Ectodermal cell (in vitro differentiated cells): ENCODE measurements around the gene DDC.

ENCODE experiments used
- H3K27ac ChIP-seq: 2 replicates; pipeline ENCODE4 v1.7.0; 2013; ENCODE audit warnings: mild to moderate bottlenecking, low read depth, low read length; ENCODE audit not compliant: insufficient read depth, poor library complexity, severe bottlenecking
- H3K27me3 ChIP-seq: 2 replicates; pipeline ENCODE4 v1.7.0; 2013; ENCODE audit warnings: mild to moderate bottlenecking, low read length; ENCODE audit not compliant: insufficient read depth, control insufficient read depth, poor library complexity, severe bottlenecking
- H3K36me3 ChIP-seq: one replicate; pipeline ENCODE4 v1.7.0; 2013; ENCODE audit warnings: low read length; ENCODE audit not compliant: control insufficient read depth, insufficient read depth
- H3K4me1 ChIP-seq: one replicate; pipeline ENCODE4 v1.7.0; 2013; ENCODE audit warnings: low read length; ENCODE audit not compliant: control insufficient read depth, insufficient read depth
- H3K4me3 ChIP-seq: 2 replicates; pipeline ENCODE4 v1.7.0; 2013; ENCODE audit warnings: low read depth, low read length, control low read depth; ENCODE audit not compliant: insufficient read depth
- H3K9me3 ChIP-seq: 2 replicates; pipeline ENCODE4 v1.7.0; 2013; ENCODE audit warnings: mild to moderate bottlenecking, low read length, moderate library complexity; ENCODE audit not compliant: control insufficient read depth
- WGBS, 2 experiments: methylation state at CpG; one replicate each; pipeline ENCODE4 v1.1.7; 2013; ENCODE audit warnings: missing lambda C conversion rate in 2 of 2; 5-methylcytosine and 5-hydroxymethylcytosine counted together

Gene DDC

DNA sequence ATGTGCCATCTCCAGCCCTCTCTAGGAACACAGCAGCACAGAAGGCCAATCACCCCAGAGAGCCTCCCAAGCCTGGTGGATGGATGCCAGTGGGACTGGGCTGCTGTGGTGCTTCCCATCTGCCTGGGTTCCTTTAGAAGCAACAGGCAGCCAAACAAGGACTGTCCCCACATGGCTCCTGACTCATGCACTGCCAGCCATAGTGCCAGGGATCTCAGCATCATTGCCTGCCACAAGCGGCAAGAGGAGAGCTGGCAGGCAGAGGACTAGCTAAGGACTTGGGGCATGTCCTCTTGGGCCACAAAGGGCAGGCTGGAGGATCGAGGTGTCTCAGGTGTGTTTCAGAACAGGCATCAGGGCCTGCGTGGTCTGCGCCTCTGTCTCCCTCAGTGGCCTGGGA is 91.7 kb downstream of the DDC start:
- Histone ChIP-seq H3K27me3 (peaks cover under 1% of the 10 kb centered on the region), H3K9me3 (no peaks in the 10 kb centered on the region), H3K4me1 (no peaks in the 10 kb centered on the region), H3K36me3 (no peaks in the 10 kb centered on the region), H3K27ac (no peak overlapping the region), H3K4me3 (no peak overlapping the region)
- WGBS, 2 experiments: 94 to 96% methylated on average over 4 of the region's 4 CpGs

DNA sequence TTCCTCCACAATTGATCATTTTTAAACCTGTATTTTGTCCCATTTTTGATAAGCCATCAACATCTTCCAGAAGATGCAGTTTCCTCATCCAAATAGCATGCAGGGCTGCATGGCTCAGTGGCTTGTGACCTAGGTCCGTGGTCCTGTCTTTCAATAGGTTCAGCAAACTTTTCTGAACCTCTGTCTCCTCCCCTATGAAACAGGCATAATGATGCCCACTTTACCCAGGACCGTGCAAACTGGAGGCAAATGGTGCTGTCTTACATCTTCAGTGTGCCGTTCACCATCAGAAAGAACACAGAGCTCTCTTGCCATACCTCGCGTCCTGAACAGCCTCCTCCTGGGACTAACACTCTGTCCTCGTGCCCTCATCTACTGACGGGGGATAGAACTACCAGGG is 92.8 kb downstream of the DDC start:
- no peak overlapping the region for H3K4me3 ChIP-seq
- H3K27me3 ChIP-seq: peaks cover 8% of the 10 kb centered on the region
- H3K4me1 ChIP-seq: no peaks in the 10 kb centered on the region
- H3K36me3 ChIP-seq: no peaks in the 10 kb centered on the region
- no peaks in the 10 kb centered on the region for H3K9me3 ChIP-seq
- 95 to 96% methylated on average over 7 of the region's 7 CpGs for WGBS, 2 experiments
- no peak overlapping the region for H3K27ac ChIP-seq

DNA sequence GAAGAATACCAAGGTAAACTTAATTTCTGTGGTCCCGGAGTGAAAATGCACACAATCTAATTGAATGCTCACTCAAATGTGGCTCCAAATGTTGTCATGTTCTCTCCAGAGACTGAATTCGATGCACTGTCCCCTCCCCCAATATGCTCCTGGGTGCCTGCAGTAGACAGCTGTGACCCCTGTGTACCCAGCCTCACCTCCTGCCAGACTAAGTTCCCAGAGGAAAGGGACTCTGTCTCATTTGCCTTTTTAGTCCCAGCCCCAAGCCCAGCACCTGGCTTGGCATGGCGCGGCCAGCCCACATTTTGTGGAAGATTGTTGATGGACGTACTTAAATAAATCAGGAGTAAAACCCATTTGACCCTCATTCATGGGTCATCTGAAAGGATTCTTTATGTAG is 93.2 kb downstream of the DDC start:
- WGBS, 2 experiments: 90 to 92% methylated on average over 5 of the region's 5 CpGs
- Histone ChIP-seq H3K4me1 (no peaks in the 10 kb centered on the region), H3K27me3 (peaks cover 11% of the 10 kb centered on the region), H3K9me3 (no peaks in the 10 kb centered on the region), H3K27ac (no peak overlapping the region), H3K36me3 (no peaks in the 10 kb centered on the region), H3K4me3 (no peak overlapping the region)

DNA sequence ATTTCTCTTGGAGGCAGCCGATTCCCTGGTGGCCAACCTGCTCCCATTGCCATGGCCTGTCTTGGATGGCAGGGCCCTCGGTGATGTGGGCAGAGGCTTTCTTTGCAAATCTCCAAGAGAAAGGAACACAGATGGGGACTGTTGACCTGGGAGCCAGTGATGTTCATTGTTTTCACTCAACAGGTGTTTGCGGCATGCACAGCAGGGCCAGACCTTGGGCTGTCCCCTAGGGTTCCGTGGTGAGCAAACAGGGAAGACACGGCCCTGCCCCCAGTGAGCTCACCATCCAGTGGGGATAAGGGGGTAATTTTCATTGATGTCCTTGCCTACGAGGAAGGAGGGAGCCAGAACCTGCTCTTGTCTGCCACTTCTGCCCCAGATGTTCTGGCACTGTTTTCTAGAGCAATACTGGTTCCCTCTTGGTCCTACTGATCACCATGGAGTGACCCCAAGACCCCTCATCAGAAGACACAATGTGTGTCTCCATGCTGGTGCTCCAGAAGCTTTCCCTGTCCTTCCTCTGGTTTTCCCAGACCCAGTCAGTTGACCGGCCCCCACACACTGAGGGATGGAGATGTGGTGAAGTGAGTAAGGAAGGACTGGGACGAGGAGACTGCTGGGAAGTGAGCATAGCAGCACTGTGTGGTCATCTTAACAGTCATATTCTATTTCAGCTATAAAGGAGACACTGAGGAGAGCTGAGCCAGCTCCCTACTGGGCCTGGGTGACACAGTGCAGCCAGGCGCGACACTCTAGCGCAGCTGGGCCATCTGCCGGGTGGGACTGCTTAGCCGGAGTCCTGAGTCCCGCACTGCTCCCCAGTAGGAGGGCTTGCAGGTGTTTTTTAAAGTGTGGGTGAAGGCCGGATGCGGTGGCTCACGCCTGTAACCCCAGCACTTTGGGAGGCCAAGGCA is 94.7 kb downstream of the DDC start:
- no peaks in the 10 kb centered on the region for H3K9me3 ChIP-seq
- H3K27ac ChIP-seq: no peak overlapping the region
- H3K4me3 ChIP-seq: no peak overlapping the region
- WGBS, 2 experiments: 92 to 94% methylated on average over 17 of the region's 17 CpGs
- H3K27me3 ChIP-seq: peaks cover 11% of the 10 kb centered on the region
- H3K36me3 ChIP-seq: no peaks in the 10 kb centered on the region
- H3K4me1 ChIP-seq: no peaks in the 10 kb centered on the region

DNA sequence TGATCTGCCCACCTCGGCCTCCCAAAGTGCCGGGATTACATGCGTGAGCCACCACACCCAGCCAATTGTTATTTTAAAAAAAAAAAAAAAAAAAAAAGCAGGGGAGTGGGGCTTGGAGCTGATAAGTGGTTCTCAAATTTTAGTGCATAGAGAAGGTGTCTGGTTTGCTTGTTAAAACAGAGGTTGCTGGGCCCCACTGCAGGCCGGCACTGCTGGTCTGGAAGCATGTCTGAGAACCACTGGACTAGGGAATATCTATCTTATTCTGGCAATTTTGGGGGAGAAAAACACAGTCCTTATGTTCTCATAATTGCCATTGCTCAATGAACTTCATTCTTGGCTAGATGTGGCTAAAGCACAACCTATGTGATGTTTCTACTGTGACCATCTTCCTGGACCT is 96.0 kb downstream of the DDC start:
- Histone ChIP-seq H3K4me3 (no peak overlapping the region), H3K36me3 (no peaks in the 10 kb centered on the region), H3K27me3 (peaks cover 11% of the 10 kb centered on the region), H3K9me3 (no peaks in the 10 kb centered on the region), H3K27ac (no peak overlapping the region), H3K4me1 (no peaks in the 10 kb centered on the region)
- 88 to 90% methylated on average over 1 to 4 of the region's 4 CpGs for WGBS, 2 experiments

DNA sequence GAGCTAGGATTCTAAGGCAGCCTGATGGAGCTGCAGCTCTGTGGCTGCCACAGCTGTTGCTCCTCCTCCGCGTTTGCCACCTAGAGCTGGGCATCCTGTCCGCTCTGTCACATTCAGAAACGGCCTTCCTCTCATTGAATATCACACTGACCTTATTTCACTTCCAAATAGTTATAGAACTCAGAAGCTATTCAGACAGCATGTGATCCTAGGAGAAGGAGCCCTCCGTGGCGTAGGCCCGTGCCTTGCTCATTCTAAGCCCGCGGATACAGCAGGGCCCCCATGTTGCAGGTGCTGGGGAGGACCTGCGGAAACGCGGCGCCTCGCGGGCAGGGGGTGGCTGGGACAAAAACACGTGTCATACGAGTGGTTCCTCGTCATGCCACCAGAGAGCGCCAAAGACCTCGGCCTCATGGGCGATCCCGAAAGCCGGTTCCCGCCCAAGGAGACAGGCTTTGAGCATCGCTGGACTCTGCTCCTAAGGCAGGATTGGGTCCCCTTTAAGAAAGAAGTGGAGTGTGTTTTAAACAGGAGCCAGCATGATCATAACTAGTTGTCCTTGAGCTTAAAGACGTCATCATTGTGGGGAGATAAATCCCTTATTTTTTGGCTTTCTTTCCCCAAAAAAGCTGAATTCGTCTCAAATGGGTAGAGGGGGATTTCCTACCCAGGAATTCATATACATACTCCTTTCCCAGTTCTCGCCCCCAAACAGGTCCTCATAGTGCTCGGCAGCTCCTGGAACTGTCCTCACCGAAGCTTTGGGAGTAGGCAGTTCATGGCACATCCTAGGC is 97.2 kb downstream of the DDC start:
- H3K27me3 ChIP-seq: peaks cover 11% of the 10 kb centered on the region
- WGBS, 2 experiments: 23 to 24% methylated on average over 30 of the region's 30 CpGs
- no peaks in the 10 kb centered on the region for H3K9me3 ChIP-seq
- H3K4me3 ChIP-seq: no peak overlapping the region
- no peaks in the 10 kb centered on the region for H3K36me3 ChIP-seq
- H3K27ac ChIP-seq: no peak overlapping the region
- no peaks in the 10 kb centered on the region for H3K4me1 ChIP-seq

DNA sequence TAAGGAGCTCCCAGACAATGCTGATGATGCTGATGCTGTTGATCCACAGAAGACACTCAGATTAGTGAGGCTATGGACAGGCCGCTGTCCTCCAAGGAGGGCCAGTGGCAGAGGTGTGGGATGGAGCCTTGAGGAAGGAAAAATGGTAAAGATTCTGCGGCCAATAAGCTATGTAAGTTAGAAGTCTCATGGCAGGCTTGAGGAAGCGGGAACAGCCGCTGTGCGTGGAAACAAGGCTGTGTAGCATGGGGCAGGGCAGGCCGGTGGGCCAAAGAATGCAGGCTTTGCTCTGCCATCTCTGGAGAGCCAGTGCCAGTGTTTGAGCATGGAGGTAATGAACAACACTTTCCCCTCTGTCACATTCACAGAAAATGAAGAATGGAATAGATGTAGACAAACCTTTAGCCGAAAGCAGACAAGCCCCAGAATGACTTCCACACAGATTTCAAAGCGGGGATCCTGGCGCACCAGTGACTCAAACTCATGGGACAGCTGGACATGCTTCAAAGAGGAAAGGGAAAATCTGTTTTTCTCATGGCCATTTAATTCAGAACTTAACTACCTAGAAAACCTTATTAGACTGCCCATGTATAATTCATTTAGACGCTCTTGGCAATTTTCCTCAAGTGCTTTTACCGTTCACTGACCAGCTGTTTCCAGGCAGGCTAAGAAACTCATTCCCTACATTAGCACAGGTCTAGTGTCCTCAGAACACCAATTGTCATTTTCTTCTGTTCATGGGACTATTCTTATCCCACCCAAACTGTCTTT is 98.2 kb downstream of the DDC start:
- Histone ChIP-seq H3K36me3 (no peaks in the 10 kb centered on the region), H3K4me1 (no peaks in the 10 kb centered on the region), H3K9me3 (no peaks in the 10 kb centered on the region), H3K4me3 (no peak overlapping the region), H3K27ac (no peak overlapping the region), H3K27me3 (peaks cover 11% of the 10 kb centered on the region)
- 92 to 93% methylated on average over 11 of the region's 11 CpGs for WGBS, 2 experiments

DNA sequence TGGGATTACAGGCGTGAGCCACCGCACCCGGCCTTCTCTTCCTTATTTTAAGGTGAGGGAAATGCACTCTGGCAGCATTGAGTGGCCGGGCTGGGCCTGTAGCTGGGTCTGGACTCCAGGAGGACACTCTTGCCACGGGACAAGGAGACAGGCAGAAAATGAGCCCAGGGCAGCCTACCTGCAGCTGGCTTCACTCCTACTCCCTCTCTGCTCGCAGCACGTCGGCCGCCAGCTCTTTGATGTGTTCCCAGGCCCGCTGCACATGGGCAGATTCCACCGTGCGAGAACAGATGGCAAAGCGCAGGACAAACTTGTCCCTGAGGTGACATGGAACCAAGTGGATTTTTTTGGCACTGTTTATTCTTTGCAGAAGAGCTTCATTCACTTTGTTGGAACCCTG is 102.2 kb downstream of the DDC start:
- 92 to 95% methylated on average over 13 of the region's 13 CpGs for WGBS, 2 experiments
- Histone ChIP-seq H3K27me3 (peaks cover 5% of the 10 kb centered on the region), H3K4me1 (no peaks in the 10 kb centered on the region), H3K4me3 (no peak overlapping the region), H3K36me3 (no peaks in the 10 kb centered on the region), H3K27ac (no peak overlapping the region), H3K9me3 (no peaks in the 10 kb centered on the region)

DNA sequence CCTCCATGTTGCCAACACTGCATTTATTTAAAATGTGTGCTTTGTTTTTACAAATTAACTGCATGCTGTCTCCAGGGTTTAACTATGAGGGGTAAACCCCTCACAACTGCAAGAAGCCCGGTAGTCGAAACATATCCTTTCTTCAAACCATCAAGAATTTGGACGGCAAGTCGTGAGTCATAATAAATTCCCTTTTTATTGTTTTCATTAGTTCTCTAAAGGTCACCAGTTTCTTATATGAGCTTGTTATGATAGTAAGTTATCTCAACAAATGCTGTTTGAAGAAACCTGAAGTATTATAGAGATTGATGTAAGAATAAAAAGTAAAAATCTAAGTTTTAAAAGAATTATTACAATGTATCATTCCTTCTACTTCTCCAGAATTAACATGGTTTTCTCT is 102.8 kb downstream of the DDC start:
- H3K9me3 ChIP-seq: no peaks in the 10 kb centered on the region
- 96% methylated on average over 2 to 4 of the region's 4 CpGs for WGBS, 2 experiments
- no peak overlapping the region for H3K27ac ChIP-seq
- H3K27me3 ChIP-seq: peaks cover 2% of the 10 kb centered on the region
- H3K4me1 ChIP-seq: no peaks in the 10 kb centered on the region
- no peaks in the 10 kb centered on the region for H3K36me3 ChIP-seq
- H3K4me3 ChIP-seq: no peak overlapping the region

DNA sequence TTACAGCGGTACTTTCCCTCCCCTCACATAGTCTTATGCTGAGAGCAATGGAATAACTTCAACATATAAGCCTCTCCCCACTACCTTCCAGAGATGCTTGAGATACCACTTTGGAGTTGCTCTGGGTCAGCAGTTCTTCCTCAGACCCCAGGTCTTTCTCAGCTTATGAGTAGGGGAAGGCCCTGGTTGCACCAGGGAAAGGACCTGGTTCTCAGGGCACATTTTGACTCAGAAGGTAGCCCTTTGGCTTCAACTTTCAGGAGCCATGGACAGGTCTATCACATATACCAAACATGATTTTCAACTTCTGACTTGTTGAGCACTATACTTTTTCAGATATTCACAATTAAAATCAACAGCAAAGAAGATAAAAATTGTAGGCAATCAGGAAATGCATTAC is 103.5 kb downstream of the DDC start:
- Histone ChIP-seq H3K9me3 (no peaks in the 10 kb centered on the region), H3K27me3 (no peaks in the 10 kb centered on the region), H3K4me1 (no peaks in the 10 kb centered on the region), H3K4me3 (no peak overlapping the region), H3K27ac (no peak overlapping the region), H3K36me3 (no peaks in the 10 kb centered on the region)
- 96 to 97% methylated on average over 1 of the region's 1 CpG for WGBS, 2 experiments
